Ramos (cell line): ENCODE data around the gene ANKMY1.

Source experiments
- in situ Hi-C: fragments of 300-500 bp; cut with MboI; formaldehyde crosslinking; loops from one replicate; pipeline ENCODE4 v1.14.3; 2022; ENCODE audit warnings: low sequenced_read_pairs; ENCODE audit not compliant: unreplicated experiment

Gene ANKMY1

GRCh38 chr2:240455272-240455646 lies 102.5 kb downstream of the ANKMY1 start:
- in situ Hi-C loops = no loop called here

DNA sequence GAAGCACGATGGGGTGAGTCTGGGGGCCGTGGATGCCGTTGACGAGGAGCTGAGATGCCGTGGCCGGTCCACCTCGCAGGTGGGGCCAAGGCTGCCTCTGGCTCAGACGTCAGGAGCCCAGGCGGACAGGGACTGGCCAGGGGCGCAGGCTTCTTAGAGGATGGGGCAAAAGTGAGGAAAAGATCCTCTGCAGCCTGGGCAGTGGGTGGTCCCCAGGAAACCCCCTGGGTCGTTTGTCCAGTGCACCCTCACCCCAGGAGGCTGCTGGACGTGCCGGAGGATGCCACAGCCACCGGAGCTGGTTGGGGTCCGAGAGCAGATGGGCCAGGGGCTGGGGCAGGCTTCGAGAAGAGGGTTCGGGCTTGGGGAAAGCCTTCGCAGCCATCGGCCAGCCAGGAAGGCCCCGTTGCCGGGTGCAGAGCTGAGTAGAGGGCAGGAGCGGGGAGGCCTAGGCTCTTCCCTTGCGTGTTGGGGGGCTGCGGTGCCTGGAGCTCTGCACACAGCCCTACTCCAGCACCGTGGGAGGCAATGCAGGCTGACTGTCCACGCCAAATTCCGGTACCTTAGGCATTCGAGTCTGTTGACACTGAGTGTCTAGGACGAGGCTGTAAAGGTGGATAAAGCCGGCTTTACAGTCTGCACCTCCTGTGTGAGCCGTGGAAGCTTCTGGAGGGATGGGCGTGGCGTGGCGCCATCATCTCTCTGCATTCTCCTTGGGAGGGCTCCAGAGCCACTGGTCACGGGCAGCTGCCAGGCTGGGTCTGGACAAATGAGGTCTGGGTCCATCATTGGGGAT lies 103.5 kb downstream of the ANKMY1 start:
- in situ Hi-C loops = no loop called here

DNA sequence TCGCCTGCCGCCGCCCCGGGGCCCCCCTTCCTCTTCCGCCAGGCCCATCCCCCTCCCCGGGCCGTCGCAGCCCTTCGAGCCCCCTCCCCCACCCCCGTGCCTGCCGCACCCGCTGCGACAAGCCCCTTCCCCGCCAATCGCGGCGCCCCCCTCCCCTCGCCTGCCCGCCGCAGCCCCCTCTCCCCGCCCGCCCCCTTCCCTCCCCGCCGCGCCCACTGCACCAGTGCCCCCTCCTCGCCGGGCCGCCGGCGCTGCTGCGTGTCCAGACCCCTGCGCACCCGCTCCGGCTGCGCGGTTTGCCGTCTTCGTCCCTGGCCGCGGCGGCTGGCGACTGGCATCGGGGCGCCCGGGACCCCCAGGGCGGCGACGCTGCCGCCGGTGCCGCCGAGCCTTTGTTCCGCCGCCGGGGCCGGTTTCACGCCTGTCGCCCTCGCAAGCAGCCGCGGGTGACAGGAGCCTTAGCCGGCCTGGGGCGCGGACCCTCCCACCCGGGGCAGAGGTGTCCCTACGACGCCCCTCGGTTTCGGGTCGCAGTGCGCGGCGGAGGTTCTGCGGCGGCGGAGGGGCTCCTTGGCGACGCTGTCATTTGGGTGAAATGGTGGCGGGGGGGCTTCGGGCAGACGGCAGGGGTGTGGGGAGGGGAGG lies 104.2 kb downstream of the ANKMY1 start:
- in situ Hi-C loops = no loop called here

GRCh38 chr2:240452462-240453256 lies 105.1 kb downstream of the ANKMY1 start:
- in situ Hi-C loops = no loop called here

DNA sequence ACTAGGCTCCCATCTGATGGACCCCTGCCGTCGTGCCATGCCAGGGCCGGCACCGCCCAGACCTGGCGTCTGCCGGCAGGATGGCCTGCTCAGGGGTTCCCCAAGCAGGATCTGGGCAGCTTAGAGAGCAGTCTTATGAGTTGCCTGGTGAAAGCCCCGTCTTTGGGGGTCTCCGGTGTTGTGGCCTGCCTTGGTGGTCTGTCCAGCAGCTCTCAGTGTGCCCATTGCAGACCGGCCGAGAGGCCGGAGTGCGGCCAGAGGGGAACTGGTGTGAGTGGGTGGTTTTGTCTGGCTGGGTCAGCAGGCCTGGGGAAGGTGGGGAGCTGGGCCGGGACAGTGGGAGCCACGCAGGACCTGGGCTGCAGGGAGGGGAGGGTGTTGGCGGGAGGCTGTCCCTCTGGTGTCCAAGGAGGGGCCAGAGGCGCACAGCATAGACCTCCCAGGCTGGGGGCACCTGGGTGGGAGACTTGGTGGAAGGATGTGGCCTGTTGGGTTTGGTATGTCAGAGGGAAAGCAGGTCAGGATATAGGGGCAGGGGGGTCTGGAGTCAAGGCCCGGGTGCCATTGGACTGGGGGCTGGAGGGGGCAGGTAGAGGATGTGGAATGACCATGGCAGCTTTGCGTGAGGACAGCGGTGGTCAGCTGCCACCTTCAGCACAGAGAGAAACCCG lies 105.9 kb downstream of the ANKMY1 start:
- in situ Hi-C loops = no loop called here

GRCh38 chr2:240451108-240451611 lies 106.6 kb downstream of the ANKMY1 start:
- in situ Hi-C loops = no loop called here

- in situ Hi-C loops = no loop called here
Observed at GRCh38 chr2:240450532-240451107, 107.2 kb downstream of the ANKMY1 start.

GRCh38 chr2:240449764-240450531 lies 107.8 kb downstream of the ANKMY1 start:
- in situ Hi-C loops = no loop called here

DNA sequence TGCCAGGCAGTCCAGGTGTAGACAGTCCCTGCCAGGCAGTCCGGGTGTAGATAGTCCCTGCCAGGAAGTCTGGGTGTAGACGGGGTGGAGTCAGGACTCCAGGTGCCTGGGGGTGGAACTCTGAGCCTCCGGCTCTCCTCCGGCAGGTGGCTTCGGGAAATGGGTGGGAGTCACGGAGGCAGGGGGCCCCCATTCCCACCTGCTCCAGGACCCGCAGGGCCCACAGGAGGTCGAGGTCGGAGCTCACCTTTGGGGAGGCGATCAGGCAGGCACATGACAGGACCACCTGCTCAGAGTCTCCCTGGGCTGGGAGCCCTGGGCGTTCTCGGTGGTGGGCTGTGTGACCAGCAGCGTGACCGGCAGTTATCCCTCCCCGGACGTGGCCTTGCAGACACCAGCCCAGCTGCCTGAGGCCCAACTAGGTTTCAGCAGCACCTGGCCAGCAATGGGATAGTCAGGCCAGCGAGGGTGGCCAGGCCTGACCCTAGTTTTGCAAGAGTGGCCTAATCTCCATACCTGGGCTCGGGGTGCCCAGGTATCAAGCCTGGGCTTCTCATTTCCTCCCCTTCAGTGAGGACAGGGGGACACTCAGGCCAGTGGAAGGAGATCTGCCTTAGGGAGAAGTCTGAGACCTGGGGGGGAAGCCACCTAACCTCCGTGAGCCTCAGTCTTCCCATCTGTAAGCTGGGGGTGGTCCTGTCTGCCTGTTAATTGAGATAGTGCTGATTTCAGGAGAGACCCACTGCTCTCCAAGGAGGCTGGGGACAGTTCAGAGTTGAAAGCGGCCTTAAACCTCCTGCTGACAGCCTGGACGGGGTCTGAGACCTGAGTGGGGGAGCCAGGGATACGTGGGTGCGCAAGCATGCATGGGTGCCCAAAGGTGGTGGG lies 109.2 kb downstream of the ANKMY1 start:
- in situ Hi-C loops = no loop called here

GRCh38 chr2:240447934-240448333 lies 109.9 kb downstream of the ANKMY1 start:
- in situ Hi-C loops = no loop called here

- in situ Hi-C loops = no loop called here
Observed at GRCh38 chr2:240447331-240447730, 110.5 kb downstream of the ANKMY1 start.

DNA sequence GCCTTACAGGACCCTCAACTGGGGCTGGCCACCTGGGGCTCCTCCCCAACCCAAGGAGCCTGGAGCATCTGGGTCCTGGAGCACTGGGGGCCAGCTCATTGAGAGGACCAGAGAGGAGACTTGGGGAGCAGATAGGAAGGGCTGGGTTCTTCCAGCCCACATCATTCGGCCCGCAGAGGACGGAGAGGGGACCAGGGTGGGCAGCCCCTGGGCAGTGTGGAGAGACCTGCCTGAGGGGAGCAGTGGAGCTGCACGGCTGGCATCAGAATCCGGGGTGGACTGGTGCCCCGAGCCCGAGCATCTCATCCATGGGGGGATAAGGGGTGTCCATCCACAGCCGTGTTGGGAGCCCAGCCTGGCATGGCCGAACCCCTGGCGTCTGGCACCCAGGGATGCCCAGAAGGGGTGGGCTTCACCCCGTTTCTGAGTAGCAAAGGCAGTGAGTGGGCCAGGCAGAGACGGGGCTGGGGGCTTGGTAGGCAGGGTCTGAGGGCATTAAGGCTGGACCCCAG lies 111.1 kb downstream of the ANKMY1 start:
- in situ Hi-C loops = no loop called here

DNA sequence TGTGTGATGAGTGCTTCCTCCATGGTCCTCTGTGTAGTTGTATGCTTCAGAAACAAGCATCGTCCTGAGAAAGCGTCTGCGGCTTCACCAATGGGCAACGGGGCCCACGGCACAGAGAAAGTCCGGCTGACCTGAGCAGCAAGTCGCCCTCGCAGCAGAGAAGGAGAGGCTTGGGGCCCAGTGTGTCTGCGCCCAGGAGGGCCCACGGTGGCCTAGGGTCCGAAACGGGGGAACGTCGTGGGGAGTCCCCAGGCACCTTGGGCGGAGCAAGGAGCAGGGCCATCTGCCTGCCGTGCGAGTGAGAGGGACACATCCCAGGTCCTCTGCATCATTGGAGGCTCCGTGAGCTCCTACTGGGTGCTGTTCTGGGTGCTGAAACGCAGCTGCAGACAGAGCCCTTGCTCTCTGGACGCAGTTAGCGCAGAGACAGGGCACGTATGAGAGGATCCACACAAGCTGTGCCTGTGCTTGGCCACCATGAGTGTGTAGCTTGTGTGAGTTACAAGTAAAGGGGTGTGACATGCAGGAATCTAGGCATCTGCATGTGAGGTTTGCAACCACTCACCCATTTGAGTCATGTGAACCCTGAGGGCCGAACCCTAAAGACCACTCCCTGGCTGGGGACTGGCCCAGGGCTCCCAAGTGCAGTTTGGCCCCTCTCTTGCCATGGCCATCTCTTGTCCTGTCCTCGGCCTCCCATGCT lies 111.7 kb downstream of the ANKMY1 start:
- in situ Hi-C loops = no loop called here

GRCh38 chr2:240444464-240444863 lies 113.3 kb downstream of the ANKMY1 start:
- in situ Hi-C loops = no loop called here

- in situ Hi-C loops = no loop called here
Observed at GRCh38 chr2:240443891-240444301, 113.9 kb downstream of the ANKMY1 start.

- in situ Hi-C loops = no loop called here
Observed at GRCh38 chr2:240442891-240443715, 114.7 kb downstream of the ANKMY1 start.

DNA sequence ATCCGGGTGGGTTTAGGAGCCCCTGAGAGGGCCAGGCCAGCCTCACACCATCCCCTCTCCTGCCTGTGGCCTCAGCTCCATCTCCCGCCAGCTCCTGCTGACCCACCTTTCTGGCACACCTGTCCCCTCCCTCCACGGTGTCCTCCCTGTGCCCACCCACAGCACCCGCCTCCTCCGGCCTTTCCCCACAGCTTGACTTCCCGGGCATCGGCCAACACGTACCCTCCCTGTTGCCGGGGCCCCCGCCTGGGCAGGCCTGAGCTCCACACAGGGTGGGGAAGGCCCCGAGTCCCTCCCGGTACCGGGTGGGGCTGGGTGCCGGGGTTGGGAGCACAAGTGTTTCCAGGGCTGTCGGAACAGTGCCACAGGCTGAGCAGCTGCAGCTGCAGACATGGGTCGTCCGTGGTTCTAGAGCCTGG lies 115.8 kb downstream of the ANKMY1 start:
- in situ Hi-C loops = no loop called here
